Glutamatergic neuron (in vitro differentiated cells): ENCODE results near the gene MED25. TPM values are rescaled to one million over a fixed set of nuclear protein-coding genes. Genes with fewer than 3 reads are reported as not detected.

Experiments
- DNase-seq: peaks from one replicate; pipeline ENCODE4 v3.0.0; 2022
- H3K27ac Mint-ChIP-seq: one replicate; pipeline ENCODE4 v1.8.0; 2020; ENCODE audit warnings: mild to moderate bottlenecking, mixed read lengths, inconsistent platforms; ENCODE audit not compliant: unreplicated experiment
- H3K27me3 Mint-ChIP-seq: one replicate; pipeline ENCODE4 v1.8.0; 2020; ENCODE audit warnings: mild to moderate bottlenecking, moderate library complexity, mixed read lengths, inconsistent platforms; ENCODE audit not compliant: unreplicated experiment
- H3K36me3 Mint-ChIP-seq: one replicate; pipeline ENCODE4 v1.8.0; 2020; ENCODE audit warnings: mild to moderate bottlenecking, mixed read lengths, inconsistent platforms; ENCODE audit not compliant: unreplicated experiment
- H3K4me1 Mint-ChIP-seq: one replicate; pipeline ENCODE4 v1.8.0; 2020; ENCODE audit warnings: mild to moderate bottlenecking, low read depth, mixed read lengths, inconsistent platforms; ENCODE audit not compliant: unreplicated experiment
- H3K4me3 Mint-ChIP-seq: one replicate; pipeline ENCODE4 v1.8.0; 2020; ENCODE audit warnings: mild to moderate bottlenecking, mixed read lengths, inconsistent platforms; ENCODE audit not compliant: unreplicated experiment
- H3K9me3 Mint-ChIP-seq: one replicate; pipeline ENCODE4 v1.8.0; 2020; ENCODE audit warnings: mild to moderate bottlenecking, moderate library complexity, mixed read lengths, inconsistent platforms; ENCODE audit not compliant: unreplicated experiment
- CTCF ChIP-seq: fragments of 200-600 bp; sonication (generic); IDR thresholded peaks from one replicate; pipeline ENCODE4 v1.5.0; 2021; ENCODE audit not compliant: partially characterized antibody, unreplicated experiment
- total RNA-seq: library from RNA; stranded (reverse); fragmentation: NEBNext Ultra II Directional; extraction: Animal tissue kit (Norgen Biotek cat#: 25700); gene quantifications from one replicate; pipeline ENCODE4 v1.2.1, GENCODE V29; 2021; ENCODE audit not compliant: unreplicated experiment

Gene MED25
- total RNA-seq, 1 donor from 2014 or later, result 51.0 TPM

GRCh38 chr19:49824662-49825061 is 6.6 kb downstream of the MED25 start:
- Mint-ChIP-seq H3K9me3 (peaks cover 2% of the 10 kb centered on the region), H3K36me3 (no peaks in the 10 kb centered on the region), H3K4me1 (peaks cover 2% of the 10 kb centered on the region), H3K27ac (no peak overlapping the region), H3K4me3 (no peak overlapping the region), H3K27me3 (peaks cover 5% of the 10 kb centered on the region)
- TF ChIP-seq CTCF, result no peak
- DNase-seq, result no peak

DNA sequence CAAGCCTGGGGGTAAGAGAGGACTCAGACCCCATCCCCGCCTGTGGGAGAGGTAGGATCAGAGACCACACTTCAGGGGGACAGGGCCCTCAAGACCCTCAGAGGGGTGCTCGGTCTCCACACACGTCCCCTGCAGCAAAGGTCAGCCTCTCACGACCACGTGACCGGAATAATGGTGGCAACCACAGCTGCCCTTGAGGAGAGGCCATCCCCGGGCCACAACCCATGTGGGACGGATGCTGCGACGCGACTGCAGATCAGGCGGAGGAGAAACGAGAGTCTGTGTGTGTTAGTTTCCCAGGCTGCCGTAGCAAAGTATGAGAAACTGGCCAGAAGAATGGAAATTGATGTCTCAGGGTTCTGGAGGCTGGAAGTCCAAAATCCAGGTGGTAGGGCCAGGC is 8.9 kb downstream of the MED25 start:
- peaks cover 2% of the 10 kb centered on the region for H3K9me3 Mint-ChIP-seq
- no peak overlapping the region for H3K4me3 Mint-ChIP-seq
- peaks cover 5% of the 10 kb centered on the region for H3K27me3 Mint-ChIP-seq
- no peaks in the 10 kb centered on the region for H3K36me3 Mint-ChIP-seq
- no peak for TF ChIP-seq CTCF
- H3K4me1 Mint-ChIP-seq, result peaks cover 2% of the 10 kb centered on the region
- DNase-seq, result no peak
- H3K27ac Mint-ChIP-seq, result no peak overlapping the region

DNA sequence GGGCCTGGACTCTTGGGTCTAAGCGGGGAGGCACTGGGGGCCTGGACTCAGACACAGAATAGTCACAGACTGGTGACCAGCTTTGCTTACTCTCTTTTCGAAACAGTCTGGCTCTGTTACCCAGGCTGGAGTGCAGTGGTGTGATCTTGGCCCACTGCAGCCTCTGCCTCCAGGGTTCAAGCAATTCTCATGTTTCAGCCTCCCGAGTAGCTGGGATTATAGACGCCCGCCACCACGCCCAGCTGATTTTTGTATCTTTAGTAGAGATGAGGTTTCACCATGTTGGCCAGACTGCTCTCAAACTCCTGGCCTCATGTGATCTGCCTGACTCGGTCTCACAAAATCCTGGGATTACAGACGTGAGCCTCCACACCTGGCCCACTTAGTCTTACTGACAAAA is 11.1 kb downstream of the MED25 start:
- no peak for TF ChIP-seq CTCF
- DNase-seq, result no peak
- no peaks in the 10 kb centered on the region for H3K36me3 Mint-ChIP-seq
- H3K4me1 Mint-ChIP-seq, result peaks cover 2% of the 10 kb centered on the region
- no peak overlapping the region for H3K4me3 Mint-ChIP-seq
- H3K27ac Mint-ChIP-seq, result no peak overlapping the region
- H3K27me3 Mint-ChIP-seq, result peaks cover 7% of the 10 kb centered on the region
- peaks cover 5% of the 10 kb centered on the region for H3K9me3 Mint-ChIP-seq

DNA sequence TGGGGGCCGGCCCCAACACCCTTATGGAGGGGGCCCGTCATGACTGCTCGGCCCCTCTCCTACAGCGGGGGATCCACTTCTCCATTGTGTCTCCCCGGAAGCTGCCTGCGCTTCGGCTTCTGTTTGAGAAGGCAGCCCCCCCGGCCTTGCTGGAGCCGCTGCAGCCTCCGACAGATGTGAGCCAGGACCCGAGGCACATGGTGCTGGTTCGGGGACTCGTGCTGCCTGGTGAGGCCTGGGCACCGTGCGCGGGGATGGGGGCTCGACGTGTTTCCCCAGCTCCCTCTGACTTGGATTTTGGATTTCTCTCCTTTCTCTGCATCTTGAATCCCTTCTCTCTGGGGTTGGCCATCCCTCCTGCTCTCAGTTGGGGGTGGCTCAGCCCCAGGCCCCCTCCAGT is 11.6 kb downstream of the MED25 start:
- Mint-ChIP-seq H3K36me3 (no peaks in the 10 kb centered on the region), H3K4me1 (peaks cover 2% of the 10 kb centered on the region), H3K9me3 (peaks cover 5% of the 10 kb centered on the region), H3K27me3 (peaks cover 7% of the 10 kb centered on the region), H3K27ac (no peak overlapping the region), H3K4me3 (no peak overlapping the region)
- TF ChIP-seq CTCF, result no peak
- no peak for DNase-seq

DNA sequence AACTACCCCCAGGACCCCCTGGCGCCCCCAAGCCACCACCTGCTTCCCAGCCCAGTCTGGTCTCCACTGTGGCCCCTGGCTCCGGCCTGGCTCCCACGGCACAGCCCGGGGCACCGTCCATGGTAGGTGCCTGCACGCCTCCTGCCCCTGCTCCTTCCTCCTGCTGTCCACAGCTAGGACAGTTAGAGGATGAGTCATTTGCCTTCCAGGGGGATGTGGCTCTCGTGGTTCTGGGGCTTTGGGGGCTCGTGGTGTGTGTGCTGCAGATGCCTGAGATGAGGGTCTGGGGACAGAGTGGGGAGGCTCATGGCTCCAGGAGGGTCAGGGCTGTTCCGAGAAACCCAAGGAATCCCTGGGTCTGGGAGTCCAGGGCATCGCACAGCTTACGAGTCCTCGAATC is 12.7 kb downstream of the MED25 start:
- no peak overlapping the region for H3K27ac Mint-ChIP-seq
- peaks cover 7% of the 10 kb centered on the region for H3K27me3 Mint-ChIP-seq
- H3K9me3 Mint-ChIP-seq, result peaks cover 5% of the 10 kb centered on the region
- TF ChIP-seq CTCF, result no peak
- no peaks in the 10 kb centered on the region for H3K36me3 Mint-ChIP-seq
- no peak for DNase-seq
- no peak overlapping the region for H3K4me3 Mint-ChIP-seq
- peaks cover 2% of the 10 kb centered on the region for H3K4me1 Mint-ChIP-seq
